Chondrocyte (in vitro differentiated cells): Measurements from ENCODE around the gene NCSTN. TPM values are rescaled to one million over a fixed set of nuclear protein-coding genes. Genes with fewer than 3 reads are reported as not detected.

Experiments
- DNase-seq: peaks from one replicate; pipeline ENCODE4 v3.0.0; 2021; ENCODE audit warnings: mixed read lengths, low spot score
- H3K27ac Mint-ChIP-seq: one replicate; pipeline ENCODE4 v1.8.0; 2021; ENCODE audit warnings: mild to moderate bottlenecking, moderate library complexity, mixed read lengths; ENCODE audit not compliant: unreplicated experiment
- H3K27me3 Mint-ChIP-seq: 2 replicates; pipeline ENCODE4 v1.8.0; 2021; ENCODE audit warnings: low read depth, mixed read lengths
- H3K36me3 Mint-ChIP-seq: 2 replicates; pipeline ENCODE4 v1.8.0; 2021; ENCODE audit warnings: low read depth, mixed read lengths
- H3K4me1 Mint-ChIP-seq: 2 replicates; pipeline ENCODE4 v1.8.0; 2021; ENCODE audit warnings: low read depth, mild to moderate bottlenecking, mixed read lengths
- H3K4me3 Mint-ChIP-seq: one replicate; pipeline ENCODE4 v1.8.0; 2021; ENCODE audit warnings: mild to moderate bottlenecking, moderate library complexity, mixed read lengths; ENCODE audit not compliant: unreplicated experiment
- H3K9me3 Mint-ChIP-seq: 2 replicates; pipeline ENCODE4 v1.8.0; 2021; ENCODE audit warnings: low read depth, mixed read lengths
- total RNA-seq: library from RNA; stranded (reverse); gene quantifications from 3 replicates; pipeline ENCODE4 v1.2.1, GENCODE V29; 2021
- TF ChIP-seq, protein P1 (sequence below): fragments of 200-600 bp; sonication (generic); IDR thresholded peaks from 2 replicates; pipeline ENCODE4 v1.5.0; 2021; ENCODE audit warnings: antibody characterized with exemption, mild to moderate bottlenecking, moderate library complexity

The NCSTN gene
- total RNA-seq, 1 donor from 2014 or later: 94.6 TPM

DNA sequence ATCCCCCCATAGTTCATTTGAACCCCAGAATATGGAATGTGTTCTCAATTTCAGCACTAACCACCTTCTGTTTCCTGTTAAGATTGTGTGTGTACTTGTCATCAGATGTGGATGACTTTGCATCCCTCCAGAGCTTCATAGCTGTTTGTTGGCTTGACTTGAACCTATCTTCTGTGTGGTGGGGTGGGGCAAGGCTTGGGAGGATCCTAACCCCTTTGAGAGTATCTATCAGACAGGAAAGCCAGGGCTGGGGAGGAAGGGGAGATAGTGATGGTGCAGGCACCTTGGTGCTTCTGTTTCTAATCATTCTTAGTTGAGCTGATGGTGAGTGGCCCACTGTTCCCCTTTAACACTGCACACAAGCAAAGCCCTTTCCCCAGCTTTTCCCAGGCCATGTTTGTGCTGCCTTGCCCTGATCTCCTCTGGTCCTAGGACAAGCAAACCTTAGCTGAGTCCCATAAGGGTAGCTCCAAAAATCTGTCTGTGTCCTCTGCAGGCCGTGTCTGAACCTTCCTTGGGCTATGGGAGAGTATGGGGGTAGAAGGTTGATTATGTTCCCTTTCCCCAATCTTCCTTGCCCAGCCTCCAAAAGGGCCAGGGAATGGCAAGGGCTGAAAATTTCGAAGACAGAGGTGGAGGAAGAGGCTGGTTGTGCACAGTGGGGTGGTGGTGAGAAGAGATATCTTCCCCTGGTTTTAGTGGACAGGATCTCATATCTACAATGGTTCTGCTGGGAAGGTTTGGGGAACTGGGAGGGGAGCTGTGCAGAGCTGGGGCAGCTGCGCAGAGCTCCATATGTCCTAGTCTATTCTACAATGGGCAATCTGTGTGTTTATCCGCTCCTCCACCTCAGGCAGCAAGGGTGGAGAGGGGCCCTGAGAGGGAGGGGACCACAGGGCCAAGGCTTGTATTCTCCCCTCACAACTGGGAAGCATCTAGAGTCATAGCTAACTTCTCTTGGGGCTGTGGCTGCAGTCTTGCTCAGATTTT is 25.0 kb downstream of the NCSTN start:
- TF ChIP-seq, protein P1, sequence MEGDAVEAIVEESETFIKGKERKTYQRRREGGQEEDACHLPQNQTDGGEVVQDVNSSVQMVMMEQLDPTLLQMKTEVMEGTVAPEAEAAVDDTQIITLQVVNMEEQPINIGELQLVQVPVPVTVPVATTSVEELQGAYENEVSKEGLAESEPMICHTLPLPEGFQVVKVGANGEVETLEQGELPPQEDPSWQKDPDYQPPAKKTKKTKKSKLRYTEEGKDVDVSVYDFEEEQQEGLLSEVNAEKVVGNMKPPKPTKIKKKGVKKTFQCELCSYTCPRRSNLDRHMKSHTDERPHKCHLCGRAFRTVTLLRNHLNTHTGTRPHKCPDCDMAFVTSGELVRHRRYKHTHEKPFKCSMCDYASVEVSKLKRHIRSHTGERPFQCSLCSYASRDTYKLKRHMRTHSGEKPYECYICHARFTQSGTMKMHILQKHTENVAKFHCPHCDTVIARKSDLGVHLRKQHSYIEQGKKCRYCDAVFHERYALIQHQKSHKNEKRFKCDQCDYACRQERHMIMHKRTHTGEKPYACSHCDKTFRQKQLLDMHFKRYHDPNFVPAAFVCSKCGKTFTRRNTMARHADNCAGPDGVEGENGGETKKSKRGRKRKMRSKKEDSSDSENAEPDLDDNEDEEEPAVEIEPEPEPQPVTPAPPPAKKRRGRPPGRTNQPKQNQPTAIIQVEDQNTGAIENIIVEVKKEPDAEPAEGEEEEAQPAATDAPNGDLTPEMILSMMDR: no peak
- no peak for DNase-seq
- Mint-ChIP-seq H3K9me3 (no peaks in the 10 kb centered on the region), H3K4me1 (no peaks in the 10 kb centered on the region), H3K4me3 (no peak overlapping the region), H3K36me3 (no peaks in the 10 kb centered on the region), H3K27ac (no peak overlapping the region), H3K27me3 (peaks cover 8% of the 10 kb centered on the region)

DNA sequence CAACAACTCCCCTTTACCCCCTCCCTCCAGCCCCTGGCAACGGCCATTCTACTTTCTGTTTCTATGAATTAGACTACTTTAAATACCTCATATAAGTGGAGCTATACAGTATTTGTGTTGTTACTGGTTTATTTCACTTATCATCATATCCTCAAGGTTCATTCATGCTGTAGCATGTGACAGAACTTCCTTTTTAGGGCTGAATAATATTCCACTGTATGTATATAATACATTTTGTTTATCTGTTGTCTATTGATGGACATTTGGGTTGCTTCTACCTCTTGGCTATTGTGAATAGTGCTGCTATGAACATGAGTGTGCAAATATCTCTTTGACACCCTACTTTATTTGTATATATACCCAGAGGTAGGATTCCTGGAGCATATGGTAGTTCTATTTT is 25.9 kb downstream of the NCSTN start:
- Mint-ChIP-seq H3K27me3 (peaks cover 8% of the 10 kb centered on the region), H3K4me3 (no peak overlapping the region), H3K4me1 (no peaks in the 10 kb centered on the region), H3K36me3 (no peaks in the 10 kb centered on the region), H3K27ac (no peak overlapping the region), H3K9me3 (no peaks in the 10 kb centered on the region)
- no peak for DNase-seq
- TF ChIP-seq, protein P1: no peak

DNA sequence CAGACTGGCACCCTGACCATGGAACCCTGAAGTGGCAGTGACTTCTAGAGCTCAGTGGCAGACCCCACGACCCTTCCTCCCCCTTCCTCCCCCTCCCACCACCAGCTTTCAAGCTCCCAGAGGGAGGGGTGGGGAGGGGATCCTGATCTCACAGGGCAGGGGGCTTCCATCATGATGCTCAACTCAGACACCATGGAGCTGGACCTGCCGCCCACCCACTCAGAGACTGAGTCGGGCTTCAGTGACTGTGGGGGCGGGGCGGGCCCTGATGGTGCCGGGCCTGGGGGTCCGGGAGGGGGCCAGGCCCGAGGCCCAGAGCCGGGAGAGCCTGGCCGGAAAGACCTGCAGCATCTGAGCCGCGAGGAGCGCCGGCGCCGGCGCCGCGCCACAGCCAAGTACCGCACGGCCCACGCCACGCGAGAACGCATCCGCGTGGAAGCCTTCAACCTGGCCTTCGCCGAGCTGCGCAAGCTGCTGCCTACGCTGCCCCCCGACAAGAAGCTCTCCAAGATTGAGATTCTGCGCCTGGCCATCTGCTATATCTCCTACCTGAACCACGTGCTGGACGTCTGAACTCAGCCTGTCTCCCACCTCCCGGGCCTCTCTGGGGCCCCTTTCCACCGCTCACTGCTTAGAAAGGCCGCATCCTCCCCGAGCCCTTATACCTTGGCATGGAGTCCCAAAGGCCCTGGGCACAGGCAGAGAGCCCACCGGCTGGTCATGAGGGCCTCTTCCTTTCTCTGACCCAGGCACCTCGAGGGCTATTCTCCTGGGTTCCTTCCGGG is 27.6 kb downstream of the NCSTN start:
- Mint-ChIP-seq H3K9me3 (no peaks in the 10 kb centered on the region), H3K36me3 (no peaks in the 10 kb centered on the region), H3K27me3 (peaks cover 8% of the 10 kb centered on the region), H3K27ac (no peak overlapping the region), H3K4me1 (peaks cover 3% of the 10 kb centered on the region), H3K4me3 (no peak overlapping the region)
- TF ChIP-seq, protein P1: no peak
- DNase-seq: no peak

DNA sequence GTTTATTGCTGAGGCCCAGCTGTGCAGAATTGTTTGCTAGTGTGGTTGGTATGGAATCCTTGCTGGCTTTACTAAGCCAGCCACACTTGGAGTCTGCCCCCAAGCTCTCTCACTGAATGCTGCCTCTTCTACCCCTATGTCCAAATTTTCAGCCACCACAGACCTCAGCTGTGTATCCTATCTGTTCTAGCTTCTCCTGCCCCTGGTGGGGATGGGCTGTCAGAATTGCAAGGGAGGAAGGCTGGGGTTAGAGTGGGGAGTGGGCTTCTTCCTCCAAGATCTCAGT is 28.1 kb downstream of the NCSTN start:
- peaks cover 8% of the 10 kb centered on the region for H3K4me1 Mint-ChIP-seq
- H3K9me3 Mint-ChIP-seq: no peaks in the 10 kb centered on the region
- DNase-seq: no peak
- no peak overlapping the region for H3K4me3 Mint-ChIP-seq
- TF ChIP-seq, protein P1: no peak
- no peak overlapping the region for H3K27ac Mint-ChIP-seq
- H3K36me3 Mint-ChIP-seq: no peaks in the 10 kb centered on the region
- peaks cover 8% of the 10 kb centered on the region for H3K27me3 Mint-ChIP-seq

DNA sequence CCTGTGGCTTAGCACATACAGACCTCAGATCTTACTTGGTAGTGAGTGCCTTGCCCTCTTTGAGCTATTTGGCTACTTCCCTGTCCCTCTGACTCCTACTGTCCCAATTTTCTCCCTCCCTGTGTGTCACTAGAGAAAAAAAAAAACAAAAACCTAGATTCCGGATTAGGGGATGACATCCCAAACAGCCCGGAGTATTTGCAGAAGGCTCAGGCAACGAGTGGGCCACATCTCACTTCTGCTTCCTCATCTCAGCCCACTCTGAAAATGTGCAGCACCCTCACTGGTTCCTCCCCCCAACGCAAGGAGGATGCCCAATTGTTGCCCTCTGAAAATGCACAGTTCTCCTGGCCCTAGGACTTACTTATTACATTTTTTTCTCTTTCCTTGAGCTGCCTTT is 28.6 kb downstream of the NCSTN start:
- H3K9me3 Mint-ChIP-seq: no peaks in the 10 kb centered on the region
- no peak for DNase-seq
- TF ChIP-seq, protein P1: no peak
- H3K27me3 Mint-ChIP-seq: peaks cover 8% of the 10 kb centered on the region
- H3K4me1 Mint-ChIP-seq: peaks cover 10% of the 10 kb centered on the region
- H3K27ac Mint-ChIP-seq: no peak overlapping the region
- H3K36me3 Mint-ChIP-seq: no peaks in the 10 kb centered on the region
- H3K4me3 Mint-ChIP-seq: no peak overlapping the region
